Nephron progenitor cell (in vitro differentiated cells): ENCODE results near the gene HAX1.

ENCODE experiments used
- DNase-seq: peaks from one replicate; pipeline ENCODE4 v3.0.0; 2021
- H3K27ac Mint-ChIP-seq: 2 replicates; pipeline ENCODE4 v1.8.0; 2021; ENCODE audit warnings: mild to moderate bottlenecking, moderate library complexity, mixed read lengths
- H3K27me3 Mint-ChIP-seq: 2 replicates; pipeline ENCODE4 v1.8.0; 2021; ENCODE audit warnings: mild to moderate bottlenecking, low read depth, mixed read lengths; ENCODE audit not compliant: poor library complexity
- H3K36me3 Mint-ChIP-seq: 2 replicates; pipeline ENCODE4 v1.8.0; 2021; ENCODE audit warnings: low read depth, mixed read lengths
- H3K4me1 Mint-ChIP-seq: 2 replicates; pipeline ENCODE4 v1.8.0; 2021; ENCODE audit warnings: mixed read lengths
- H3K4me3 Mint-ChIP-seq: 2 replicates; pipeline ENCODE4 v1.8.0; 2021; ENCODE audit warnings: mild to moderate bottlenecking, moderate library complexity, mixed read lengths
- H3K9me3 Mint-ChIP-seq: 2 replicates; pipeline ENCODE4 v1.8.0; 2021; ENCODE audit warnings: mild to moderate bottlenecking, moderate library complexity, mixed read lengths
- TF ChIP-seq, protein P1 (sequence below): fragments of 200-600 bp; sonication (generic); IDR thresholded peaks from 2 replicates; pipeline ENCODE4 v1.5.0; 2021; ENCODE audit warnings: antibody characterized with exemption

HAX1 gene

DNA sequence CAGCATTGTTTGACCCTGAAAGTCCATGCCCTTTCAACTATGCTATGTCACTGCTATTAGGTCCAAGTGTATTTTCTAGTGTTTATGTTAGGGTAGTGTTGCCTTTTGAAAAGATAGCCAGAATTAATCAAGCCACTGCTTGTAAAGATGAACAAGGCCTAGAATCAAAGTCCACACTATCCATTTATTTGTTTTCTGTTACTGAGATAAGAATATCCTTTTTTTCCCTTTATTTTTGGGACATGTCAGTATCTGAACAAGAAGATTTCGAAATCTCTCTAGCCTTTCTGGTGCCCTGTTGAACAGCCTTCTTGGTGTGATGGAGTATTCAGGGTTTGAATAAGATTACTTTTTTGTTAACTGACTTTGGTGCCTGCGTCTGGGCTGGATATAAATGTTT lies 35.0 kb upstream of the HAX1 start:
- Mint-ChIP-seq H3K27ac (no peak overlapping the region), H3K4me1 (no peaks in the 10 kb centered on the region), H3K9me3 (no peaks in the 10 kb centered on the region), H3K36me3 (peaks cover 80% of the 10 kb centered on the region), H3K27me3 (no peaks in the 10 kb centered on the region), H3K4me3 (no peak overlapping the region)
- TF ChIP-seq, protein P1, sequence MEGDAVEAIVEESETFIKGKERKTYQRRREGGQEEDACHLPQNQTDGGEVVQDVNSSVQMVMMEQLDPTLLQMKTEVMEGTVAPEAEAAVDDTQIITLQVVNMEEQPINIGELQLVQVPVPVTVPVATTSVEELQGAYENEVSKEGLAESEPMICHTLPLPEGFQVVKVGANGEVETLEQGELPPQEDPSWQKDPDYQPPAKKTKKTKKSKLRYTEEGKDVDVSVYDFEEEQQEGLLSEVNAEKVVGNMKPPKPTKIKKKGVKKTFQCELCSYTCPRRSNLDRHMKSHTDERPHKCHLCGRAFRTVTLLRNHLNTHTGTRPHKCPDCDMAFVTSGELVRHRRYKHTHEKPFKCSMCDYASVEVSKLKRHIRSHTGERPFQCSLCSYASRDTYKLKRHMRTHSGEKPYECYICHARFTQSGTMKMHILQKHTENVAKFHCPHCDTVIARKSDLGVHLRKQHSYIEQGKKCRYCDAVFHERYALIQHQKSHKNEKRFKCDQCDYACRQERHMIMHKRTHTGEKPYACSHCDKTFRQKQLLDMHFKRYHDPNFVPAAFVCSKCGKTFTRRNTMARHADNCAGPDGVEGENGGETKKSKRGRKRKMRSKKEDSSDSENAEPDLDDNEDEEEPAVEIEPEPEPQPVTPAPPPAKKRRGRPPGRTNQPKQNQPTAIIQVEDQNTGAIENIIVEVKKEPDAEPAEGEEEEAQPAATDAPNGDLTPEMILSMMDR: no peak
- no peak for DNase-seq

DNA sequence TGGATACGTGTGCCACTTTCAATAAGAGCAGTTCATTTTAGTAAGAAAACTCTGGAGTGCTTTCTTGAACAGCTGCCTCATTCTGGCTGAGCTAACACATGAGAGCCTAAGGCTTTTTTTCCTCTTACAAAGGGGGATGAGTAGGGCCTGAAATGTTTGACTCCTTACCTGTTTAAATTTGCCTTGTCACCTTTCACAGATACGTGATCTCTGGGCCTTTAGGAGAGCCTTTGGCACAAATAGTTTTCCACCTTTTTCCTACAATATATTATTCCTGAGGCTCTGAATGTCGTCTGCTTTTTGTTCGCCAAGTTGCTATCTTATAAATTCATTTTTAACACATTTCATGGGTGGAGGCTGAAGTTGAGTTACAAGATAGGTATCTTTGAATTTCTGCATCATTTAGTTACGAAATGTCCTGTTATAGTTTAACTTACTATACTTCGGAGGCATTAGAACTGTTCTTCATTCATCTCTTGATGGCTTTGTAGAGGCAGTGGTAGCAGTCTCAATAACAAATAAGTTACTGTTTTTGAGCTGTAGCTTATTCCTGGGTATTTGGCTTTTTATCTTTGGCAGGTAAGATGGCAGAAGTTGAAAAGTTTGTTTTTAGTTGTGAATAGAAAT lies 34.4 kb upstream of the HAX1 start:
- TF ChIP-seq, protein P1: no peak
- no peak for DNase-seq
- peak overlapping the region; percentile 22 for H3K27ac Mint-ChIP-seq
- no peaks in the 10 kb centered on the region for H3K9me3 Mint-ChIP-seq
- H3K4me3 Mint-ChIP-seq: no peak overlapping the region
- H3K36me3 Mint-ChIP-seq: peaks cover 80% of the 10 kb centered on the region
- no peaks in the 10 kb centered on the region for H3K4me1 Mint-ChIP-seq
- no peaks in the 10 kb centered on the region for H3K27me3 Mint-ChIP-seq

DNA sequence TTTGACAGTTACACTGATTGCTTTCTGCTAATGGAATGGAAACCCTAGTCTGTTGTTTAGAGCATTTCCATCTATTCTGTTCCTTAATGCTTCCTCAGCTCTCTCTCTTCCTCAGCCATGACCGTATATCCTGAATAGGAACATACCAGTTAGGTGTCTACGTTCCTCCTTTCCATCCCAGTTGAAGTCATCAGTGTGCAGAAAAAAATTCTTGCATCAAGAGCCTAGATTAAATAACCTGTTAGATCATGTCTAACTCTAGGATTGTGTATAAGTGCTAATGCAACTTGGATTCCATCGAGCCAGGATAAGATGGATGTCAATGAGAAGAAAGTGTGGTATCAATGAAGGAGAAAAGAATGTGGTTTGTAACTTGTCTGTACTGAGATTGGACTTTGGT lies 32.9 kb upstream of the HAX1 start:
- Mint-ChIP-seq H3K36me3 (peaks cover 83% of the 10 kb centered on the region), H3K27me3 (no peaks in the 10 kb centered on the region), H3K4me3 (no peak overlapping the region), H3K4me1 (no peaks in the 10 kb centered on the region), H3K9me3 (no peaks in the 10 kb centered on the region), H3K27ac (no peak overlapping the region)
- TF ChIP-seq, protein P1: no peak
- DNase-seq: no peak

DNA sequence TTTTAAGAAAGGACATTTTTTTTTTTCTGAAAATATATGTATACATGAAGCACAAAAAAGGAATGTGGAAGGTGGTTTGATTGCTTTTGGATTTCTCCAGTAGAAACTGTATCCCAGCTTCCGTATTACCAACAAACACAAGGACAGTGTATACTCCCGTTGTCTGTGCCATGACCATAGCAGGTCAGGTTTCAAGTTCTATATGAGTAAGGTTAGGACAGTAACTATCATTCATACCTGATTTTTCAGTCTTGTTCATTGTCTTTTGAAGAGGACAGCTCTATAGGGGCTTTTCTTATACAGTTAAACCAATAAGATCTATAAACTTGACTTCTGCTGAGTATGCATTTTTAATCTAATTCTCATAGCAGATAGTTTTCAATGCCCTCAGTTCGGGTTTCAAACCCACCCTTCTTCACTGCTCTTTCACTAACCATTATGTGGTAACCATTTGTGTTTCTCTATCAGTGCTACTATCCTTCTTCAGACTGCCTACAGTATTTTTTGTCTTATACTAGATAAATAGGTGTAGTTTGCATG lies 32.1 kb upstream of the HAX1 start:
- H3K27ac Mint-ChIP-seq: no peak overlapping the region
- TF ChIP-seq, protein P1: no peak
- peaks cover 84% of the 10 kb centered on the region for H3K36me3 Mint-ChIP-seq
- no peak overlapping the region for H3K4me3 Mint-ChIP-seq
- no peaks in the 10 kb centered on the region for H3K27me3 Mint-ChIP-seq
- no peaks in the 10 kb centered on the region for H3K4me1 Mint-ChIP-seq
- no peaks in the 10 kb centered on the region for H3K9me3 Mint-ChIP-seq
- no peak for DNase-seq

DNA sequence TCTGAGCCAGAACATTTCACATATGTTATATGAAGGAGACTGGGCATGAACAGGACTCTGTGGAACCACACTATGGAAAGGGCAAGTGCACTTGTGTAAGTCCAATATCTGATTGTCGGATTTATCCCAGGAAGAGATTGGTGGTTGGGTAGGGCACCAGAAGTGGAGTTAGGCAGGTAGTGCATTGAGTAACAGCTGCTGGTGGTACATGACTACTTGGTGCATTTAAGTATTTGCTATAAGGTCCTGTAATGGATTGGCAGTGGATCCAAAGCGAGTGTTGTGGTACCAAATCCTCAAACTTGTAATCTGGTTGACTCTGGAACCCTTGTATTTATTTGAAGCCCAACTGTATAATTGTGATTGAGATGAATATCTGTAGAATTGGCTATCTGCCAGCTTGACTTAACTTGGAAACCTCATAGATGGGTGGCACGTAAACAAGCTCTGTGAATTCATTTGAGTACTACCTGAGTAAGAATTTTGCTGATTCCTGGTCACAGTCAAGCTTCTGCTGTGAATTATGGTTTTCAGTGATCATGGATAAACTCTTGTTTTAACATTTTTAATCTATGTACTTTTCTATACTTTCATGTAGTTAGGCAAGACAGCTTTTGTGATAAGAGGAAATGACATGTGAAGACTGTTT lies 30.6 kb upstream of the HAX1 start:
- no peak overlapping the region for H3K4me3 Mint-ChIP-seq
- TF ChIP-seq, protein P1: no peak
- peak overlapping the region; percentile 30 for H3K27ac Mint-ChIP-seq
- DNase-seq: no peak
- no peaks in the 10 kb centered on the region for H3K9me3 Mint-ChIP-seq
- peaks cover 82% of the 10 kb centered on the region for H3K36me3 Mint-ChIP-seq
- H3K27me3 Mint-ChIP-seq: no peaks in the 10 kb centered on the region
- H3K4me1 Mint-ChIP-seq: no peaks in the 10 kb centered on the region

DNA sequence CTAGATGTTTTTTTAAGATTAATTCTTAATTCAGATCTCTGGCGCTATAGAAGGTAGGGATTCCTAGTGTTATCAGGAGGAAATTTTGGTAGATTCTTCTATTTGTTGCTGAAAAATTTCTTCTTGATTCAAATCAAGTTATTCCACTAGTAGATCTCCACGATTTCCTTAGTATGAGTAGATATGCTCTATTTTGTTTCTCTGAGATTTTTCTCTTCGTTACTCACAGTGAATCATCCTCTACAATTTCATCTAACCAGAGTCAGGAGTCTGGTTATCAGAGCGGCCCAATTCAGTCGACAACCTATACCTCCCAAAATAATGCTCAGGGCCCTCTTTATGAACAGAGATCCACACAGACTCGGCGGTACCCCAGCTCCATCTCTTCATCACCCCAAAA lies 18.8 kb upstream of the HAX1 start:
- Mint-ChIP-seq H3K9me3 (no peaks in the 10 kb centered on the region), H3K36me3 (peaks cover 80% of the 10 kb centered on the region), H3K4me1 (no peaks in the 10 kb centered on the region), H3K27me3 (no peaks in the 10 kb centered on the region), H3K27ac (no peak overlapping the region), H3K4me3 (no peak overlapping the region)
- DNase-seq: no peak
- TF ChIP-seq, protein P1: no peak
